GM19372 (cell line): Measurements from ENCODE around the gene SHROOM3.

ENCODE experiments used
- ATAC-seq: cut with Tn5 transposase; IDR thresholded peaks from one replicate; pipeline ENCODE4 v1.9.1; 2021; ENCODE audit warnings: mild to moderate bottlenecking, low read depth, moderate library complexity; ENCODE audit not compliant: unreplicated experiment

The SHROOM3 gene

DNA sequence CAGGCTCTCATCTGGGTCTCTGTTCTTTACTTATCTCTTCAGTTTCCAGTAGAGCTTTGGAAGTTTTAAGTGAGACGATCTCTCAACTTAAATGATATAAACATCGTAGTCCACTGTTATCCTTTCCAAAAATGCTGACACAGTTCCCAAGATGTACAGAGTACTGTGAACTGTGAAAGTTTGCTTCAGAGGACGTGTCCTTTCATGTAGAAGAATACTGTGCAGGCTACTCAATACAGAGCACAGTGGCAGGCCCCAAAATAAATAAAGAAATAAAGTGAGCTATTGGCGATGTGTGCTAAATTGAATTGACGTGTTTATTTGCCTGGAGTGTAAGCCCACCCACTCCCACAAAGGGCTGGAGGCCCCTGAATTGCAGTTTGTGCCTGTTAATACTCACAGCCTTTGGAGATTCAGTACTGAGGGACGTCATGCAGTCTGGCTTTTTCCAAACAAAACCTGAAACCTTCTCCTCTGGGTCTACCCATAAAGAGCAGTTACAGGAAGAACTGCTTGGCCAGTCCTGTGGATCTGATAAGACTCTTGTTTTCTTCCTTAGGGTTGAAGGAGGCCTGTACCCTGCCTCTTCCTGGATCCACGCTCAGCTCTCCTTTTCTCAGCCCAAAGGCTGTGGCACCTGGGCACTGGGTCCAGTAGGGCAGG, 396.8 kb downstream of the SHROOM3 start:
- ATAC-seq: no peak
